ENCODE measurements around the gene RBM15.

DNA sequence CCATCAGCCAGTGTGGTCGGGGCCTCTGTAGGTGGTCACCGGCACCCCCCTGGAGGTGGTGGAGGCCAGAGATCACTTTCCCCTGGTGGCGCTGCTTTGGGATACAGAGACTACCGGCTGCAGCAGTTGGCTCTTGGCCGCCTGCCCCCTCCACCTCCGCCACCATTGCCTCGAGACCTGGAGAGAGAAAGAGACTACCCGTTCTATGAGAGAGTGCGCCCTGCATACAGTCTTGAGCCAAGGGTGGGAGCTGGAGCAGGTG lies 961 bp downstream of the RBM15 start:
- TF ChIP-seq, protein P1, sequence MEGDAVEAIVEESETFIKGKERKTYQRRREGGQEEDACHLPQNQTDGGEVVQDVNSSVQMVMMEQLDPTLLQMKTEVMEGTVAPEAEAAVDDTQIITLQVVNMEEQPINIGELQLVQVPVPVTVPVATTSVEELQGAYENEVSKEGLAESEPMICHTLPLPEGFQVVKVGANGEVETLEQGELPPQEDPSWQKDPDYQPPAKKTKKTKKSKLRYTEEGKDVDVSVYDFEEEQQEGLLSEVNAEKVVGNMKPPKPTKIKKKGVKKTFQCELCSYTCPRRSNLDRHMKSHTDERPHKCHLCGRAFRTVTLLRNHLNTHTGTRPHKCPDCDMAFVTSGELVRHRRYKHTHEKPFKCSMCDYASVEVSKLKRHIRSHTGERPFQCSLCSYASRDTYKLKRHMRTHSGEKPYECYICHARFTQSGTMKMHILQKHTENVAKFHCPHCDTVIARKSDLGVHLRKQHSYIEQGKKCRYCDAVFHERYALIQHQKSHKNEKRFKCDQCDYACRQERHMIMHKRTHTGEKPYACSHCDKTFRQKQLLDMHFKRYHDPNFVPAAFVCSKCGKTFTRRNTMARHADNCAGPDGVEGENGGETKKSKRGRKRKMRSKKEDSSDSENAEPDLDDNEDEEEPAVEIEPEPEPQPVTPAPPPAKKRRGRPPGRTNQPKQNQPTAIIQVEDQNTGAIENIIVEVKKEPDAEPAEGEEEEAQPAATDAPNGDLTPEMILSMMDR (IDR thresholded peaks at IDR 0.05; ENCODE audit: insufficient read depth, low read depth, low read length) = no peak
- TF ChIP-seq EZH2 (IDR thresholded peaks at IDR 0.05; ENCODE audit: insufficient read depth, low read length) = no peak
